GM19468 (cell line): Measurements from ENCODE around the gene GAGE12C.
"Not testable (repeated sequence)": the region's sequence is repeated elsewhere in the genome, so short reads cannot be mapped to it uniquely, and the experiment has no call there.

Experiments used
- ATAC-seq: cut with Tn5 transposase; IDR thresholded peaks from one replicate; pipeline ENCODE4 v1.9.1; 2021; ENCODE audit warnings: mild to moderate bottlenecking, moderate library complexity, moderate number of reproducible peaks; ENCODE audit not compliant: unreplicated experiment; ENCODE audit errors: extremely low read depth

The GAGE12C gene

GRCh38 chrX:49531877-49532276 lies at the start of gene GAGE12C:
GAGE12C (plus strand) TSS chrX:49532177; CDS start chrX:49533332, 1,155 bp downstream.
- not testable (repeated sequence) for ATAC-seq

- not testable (repeated sequence) for ATAC-seq
Observed at GRCh38 chrX:49541433-49541832, 9.5 kb downstream of the GAGE12C start, which contains the start of gene GAGE12D. GAGE12D (plus strand) TSS chrX:49541733; CDS start chrX:49542888, 1,155 bp downstream.

- ATAC-seq = not testable (repeated sequence)
Observed at GRCh38 chrX:49550989-49551388, 19.0 kb downstream of the GAGE12C start, which contains the start of gene GAGE12E. GAGE12E (plus strand) TSS chrX:49551289; CDS start chrX:49552444, 1,155 bp downstream.

- ATAC-seq = not testable (repeated sequence)
Observed at GRCh38 chrX:49560542-49560941, 28.6 kb downstream of the GAGE12C start, which contains the start of gene GAGE12F. GAGE12F (plus strand) TSS chrX:49560842; CDS start chrX:49561997, 1,155 bp downstream.

- ATAC-seq = not testable (repeated sequence)
Observed at GRCh38 chrX:49568728-49569127, 36.8 kb downstream of the GAGE12C start.

- not testable (repeated sequence) for ATAC-seq
Observed at GRCh38 chrX:49569152-49569551, 37.2 kb downstream of the GAGE12C start.

GRCh38 chrX:49570100-49570499 lies 38.1 kb downstream of the GAGE12C start, which contains the start of gene GAGE12G:
GAGE12G (plus strand) TSS chrX:49570400; CDS start chrX:49571555, 1,155 bp downstream.
- not testable (repeated sequence) for ATAC-seq

- not testable (repeated sequence) for ATAC-seq
Observed at GRCh38 chrX:49579649-49580048, 47.7 kb downstream of the GAGE12C start, which contains the start of gene GAGE12H. GAGE12H (plus strand) TSS chrX:49579949; CDS start chrX:49581104, 1,155 bp downstream.
